Retinal pigment epithelial cell (primary cell): ENCODE results near the gene TCP11L2.

Experiments used
- DNase-seq: peaks from one replicate; pipeline ENCODE4 v3.0.0-alpha.2; 2010; ENCODE audit warnings: low read depth
- H3K4me3 ChIP-seq: 2 replicates; pipeline ENCODE4 v1.5.1; 2011; ENCODE audit warnings: mild to moderate bottlenecking, low read length, control low read depth, moderate library complexity
- TF ChIP-seq, protein P1 (sequence below): conservative IDR thresholded peaks from 2 replicates; pipeline ENCODE4 v1.5.1; 2011; ENCODE audit warnings: low read depth, low read length, control low read depth, inconsistent platforms

TCP11L2 gene

DNA sequence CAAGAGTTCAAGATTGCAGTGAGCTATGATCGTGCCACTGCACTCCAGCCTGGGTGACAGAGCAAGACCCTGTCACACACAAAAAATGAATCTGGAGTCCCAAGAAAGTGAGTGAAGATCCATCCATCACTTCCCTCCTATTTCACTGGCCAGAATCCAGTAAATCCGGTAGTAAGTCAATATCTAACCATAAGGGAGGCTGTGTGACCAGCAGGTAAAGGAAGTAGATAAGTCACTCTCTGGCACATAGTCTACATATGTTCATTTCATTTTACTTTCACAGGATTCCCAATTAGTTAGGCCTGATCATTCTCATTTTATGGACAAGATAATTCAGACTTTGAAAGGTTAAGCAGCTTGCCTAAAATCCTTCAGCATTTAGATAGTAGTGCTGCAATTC lies 11.9 kb upstream of the TCP11L2 start:
- TF ChIP-seq, protein P1, sequence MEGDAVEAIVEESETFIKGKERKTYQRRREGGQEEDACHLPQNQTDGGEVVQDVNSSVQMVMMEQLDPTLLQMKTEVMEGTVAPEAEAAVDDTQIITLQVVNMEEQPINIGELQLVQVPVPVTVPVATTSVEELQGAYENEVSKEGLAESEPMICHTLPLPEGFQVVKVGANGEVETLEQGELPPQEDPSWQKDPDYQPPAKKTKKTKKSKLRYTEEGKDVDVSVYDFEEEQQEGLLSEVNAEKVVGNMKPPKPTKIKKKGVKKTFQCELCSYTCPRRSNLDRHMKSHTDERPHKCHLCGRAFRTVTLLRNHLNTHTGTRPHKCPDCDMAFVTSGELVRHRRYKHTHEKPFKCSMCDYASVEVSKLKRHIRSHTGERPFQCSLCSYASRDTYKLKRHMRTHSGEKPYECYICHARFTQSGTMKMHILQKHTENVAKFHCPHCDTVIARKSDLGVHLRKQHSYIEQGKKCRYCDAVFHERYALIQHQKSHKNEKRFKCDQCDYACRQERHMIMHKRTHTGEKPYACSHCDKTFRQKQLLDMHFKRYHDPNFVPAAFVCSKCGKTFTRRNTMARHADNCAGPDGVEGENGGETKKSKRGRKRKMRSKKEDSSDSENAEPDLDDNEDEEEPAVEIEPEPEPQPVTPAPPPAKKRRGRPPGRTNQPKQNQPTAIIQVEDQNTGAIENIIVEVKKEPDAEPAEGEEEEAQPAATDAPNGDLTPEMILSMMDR = no peak
- no peak for DNase-seq
- no peak overlapping the region for H3K4me3 ChIP-seq

DNA sequence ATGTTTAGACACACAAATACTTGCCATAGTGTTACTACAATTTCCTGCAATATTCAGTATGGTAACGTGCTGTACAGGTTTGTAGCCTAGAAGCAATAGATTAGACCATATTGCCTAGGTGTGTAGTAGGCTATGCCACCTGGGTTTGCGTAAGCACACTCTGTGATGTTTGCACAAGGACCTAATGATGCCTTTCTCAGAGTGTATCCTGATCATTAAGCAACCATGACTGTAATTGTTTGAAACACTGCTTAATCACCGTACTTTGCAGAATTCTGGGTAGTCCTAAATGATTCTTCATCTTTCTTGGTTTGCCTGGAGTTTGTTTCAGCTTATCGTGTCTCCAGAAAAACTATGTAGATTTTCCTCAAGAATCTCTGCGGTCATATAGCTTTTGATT lies 11.2 kb upstream of the TCP11L2 start:
- H3K4me3 ChIP-seq = no peak overlapping the region
- no peak for DNase-seq
- TF ChIP-seq, protein P1 = no peak

DNA sequence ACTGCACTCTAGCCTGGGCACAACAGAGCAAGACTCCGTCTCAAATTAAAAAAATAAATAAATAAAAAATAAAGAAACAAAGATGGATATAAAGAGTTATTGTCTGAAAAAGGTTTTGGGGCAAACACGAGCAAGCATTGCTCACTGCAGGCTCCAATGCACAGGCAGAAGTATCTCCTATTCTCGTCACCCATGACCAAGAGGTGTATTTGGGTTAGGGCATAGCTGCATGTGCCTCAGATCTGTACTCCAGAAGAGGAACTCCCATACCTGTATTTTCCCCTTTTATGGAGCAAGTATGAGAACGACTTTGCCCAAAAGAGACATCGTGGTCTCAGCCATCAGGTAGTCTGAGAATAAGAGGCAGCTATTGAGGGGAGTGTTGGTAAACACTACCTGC lies 10.2 kb upstream of the TCP11L2 start:
- no peak overlapping the region for H3K4me3 ChIP-seq
- TF ChIP-seq, protein P1 = no peak
- no peak for DNase-seq

DNA sequence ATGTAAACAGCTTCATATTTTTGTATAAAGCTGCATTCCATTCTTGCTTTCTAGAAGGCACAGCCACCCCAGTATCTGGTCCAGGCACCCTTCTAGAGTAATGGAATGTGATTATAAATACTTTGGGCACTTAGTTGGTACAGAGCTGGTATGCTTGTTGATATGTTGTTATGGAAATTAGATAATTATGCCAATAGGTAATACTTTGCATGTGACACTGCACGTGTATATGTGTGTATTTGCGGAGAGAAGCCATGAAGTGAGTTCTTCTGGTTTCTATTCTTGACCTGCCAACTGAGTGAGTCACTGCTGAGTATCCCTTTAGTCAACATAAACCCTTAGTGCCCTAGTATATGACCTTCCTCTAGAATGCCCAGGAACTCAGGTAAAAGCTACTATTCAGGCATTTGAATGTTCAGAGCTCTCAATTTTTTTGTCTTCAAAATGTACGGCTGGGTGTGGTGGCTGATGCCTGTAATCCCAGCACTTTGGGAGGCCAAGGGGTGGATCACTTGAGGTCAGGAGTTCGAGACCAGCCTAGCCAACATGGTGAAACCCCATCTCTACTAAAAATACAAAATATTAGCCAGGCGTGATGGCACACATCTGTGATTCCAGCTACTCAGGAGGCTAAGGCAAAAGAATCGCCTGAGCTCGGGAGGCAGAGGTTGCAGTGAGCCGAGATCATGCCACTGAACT lies 6.2 kb upstream of the TCP11L2 start:
- TF ChIP-seq, protein P1 = no peak
- DNase-seq = peak; percentile 95
- no peak overlapping the region for H3K4me3 ChIP-seq

DNA sequence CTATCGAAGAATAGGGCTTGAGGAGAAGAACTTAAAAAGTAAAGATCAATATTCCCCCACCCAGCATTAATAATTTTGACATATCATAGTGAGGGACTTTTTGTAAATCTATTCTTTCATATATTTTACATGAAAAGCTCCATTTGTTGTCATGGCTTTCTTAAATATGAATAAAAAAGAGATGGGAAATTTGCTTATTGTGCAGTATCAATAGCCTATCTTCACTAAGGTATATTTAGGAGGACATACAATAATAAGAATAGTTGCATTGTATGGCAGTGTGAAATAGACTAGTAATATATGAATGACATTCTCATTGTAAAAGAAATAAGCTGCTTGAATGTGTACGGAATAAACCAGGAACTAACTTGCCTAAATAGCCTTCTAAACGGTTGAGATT lies 5.5 kb upstream of the TCP11L2 start:
- DNase-seq = no peak
- TF ChIP-seq, protein P1 = no peak
- no peak overlapping the region for H3K4me3 ChIP-seq

DNA sequence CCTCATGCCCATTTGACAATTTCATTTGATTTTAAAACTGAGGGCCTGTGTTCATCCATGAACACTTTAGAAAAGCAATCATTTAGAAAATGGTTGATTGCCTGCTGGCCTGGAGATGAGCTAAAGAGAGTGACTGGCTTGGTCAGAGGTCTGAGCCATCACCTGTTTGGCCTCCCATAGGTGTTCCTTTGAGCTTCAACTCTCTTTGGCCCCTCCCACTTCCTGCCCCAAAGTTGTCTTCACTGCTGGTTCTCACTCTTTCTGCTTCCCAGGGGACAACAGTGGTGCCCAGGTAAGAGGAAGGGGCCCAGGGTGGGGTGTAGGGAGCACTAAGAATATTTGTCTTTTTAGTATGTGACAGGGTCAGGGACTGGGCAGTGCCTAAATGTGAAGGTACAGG lies 4.9 kb upstream of the TCP11L2 start:
- H3K4me3 ChIP-seq = no peak overlapping the region
- DNase-seq = no peak
- TF ChIP-seq, protein P1 = no peak

DNA sequence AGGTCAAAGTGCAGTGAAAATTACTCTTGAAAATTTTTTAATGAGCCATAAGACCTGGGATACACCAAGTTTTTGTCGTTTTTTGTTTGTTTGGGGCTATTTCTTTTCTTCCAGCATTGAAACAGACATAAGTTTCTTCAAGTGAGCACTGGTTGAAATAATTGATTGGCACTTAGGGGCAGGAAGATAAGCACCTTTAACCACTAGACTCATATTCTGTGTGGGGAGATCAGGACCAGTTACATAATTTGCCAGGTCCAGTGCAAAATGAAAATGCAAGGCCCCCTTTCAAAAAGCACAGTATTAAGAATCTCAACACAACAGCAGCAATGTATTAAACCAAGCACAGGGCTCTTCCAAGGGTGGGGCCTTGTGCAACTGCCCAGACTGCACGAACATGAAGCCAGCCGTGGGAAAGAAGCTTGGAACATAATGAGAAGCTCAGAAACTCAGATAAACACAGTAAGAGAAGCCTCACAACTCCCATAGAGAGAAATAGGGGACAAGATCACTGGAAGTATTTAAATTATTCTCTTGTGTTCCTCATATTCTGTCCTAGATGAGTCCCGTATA lies 3.2 kb upstream of the TCP11L2 start:
- DNase-seq = no peak
- TF ChIP-seq, protein P1 = no peak
- H3K4me3 ChIP-seq = no peak overlapping the region
